RWPE2 (cell line): ENCODE data around the gene SERP1.

Experiments
- ATAC-seq: fragments of 200-7000 bp; cut with Tn5 transposase; 3 replicates; pipeline ENCODE4 v1.9.1; 2021; ENCODE audit warnings: low read depth
- DNase-seq: peaks from one replicate; pipeline ENCODE4 v3.0.0-alpha.2; 2020; ENCODE audit warnings: low spot score
- H3K27ac ChIP-seq: fragments of 450-650 bp; 2 replicates; pipeline ENCODE4 v1.5.1; 2017; ENCODE audit warnings: mild to moderate bottlenecking; ENCODE audit not compliant: poor library complexity, severe bottlenecking
- H3K27me3 ChIP-seq: fragments of 250-450 bp; sonication (Bioruptor Pico); 2 replicates; pipeline ENCODE4 v1.5.1; 2021; ENCODE audit warnings: mild to moderate bottlenecking, moderate library complexity; ENCODE audit not compliant: insufficient read depth, poor library complexity, severe bottlenecking
- H3K36me3 ChIP-seq: fragments of 250-450 bp; sonication (Bioruptor Pico); 2 replicates; pipeline ENCODE4 v1.5.1; 2020; ENCODE audit warnings: low read depth, mild to moderate bottlenecking, moderate library complexity
- H3K4me1 ChIP-seq: fragments of 250-450 bp; sonication (Bioruptor Pico); 2 replicates; pipeline ENCODE4 v1.5.1; 2021; ENCODE audit warnings: mild to moderate bottlenecking, moderate library complexity; ENCODE audit not compliant: insufficient read depth, poor library complexity, severe bottlenecking
- H3K4me3 ChIP-seq: fragments of 250-450 bp; sonication (Bioruptor Pico); 2 replicates; pipeline ENCODE4 v1.5.1; 2021; ENCODE audit warnings: mild to moderate bottlenecking, moderate library complexity; ENCODE audit not compliant: severe bottlenecking
- H3K9me3 ChIP-seq: fragments of 250-450 bp; sonication (Bioruptor Pico); 2 replicates; pipeline ENCODE4 v1.5.1; 2021; ENCODE audit warnings: mild to moderate bottlenecking, moderate library complexity; ENCODE audit not compliant: severe bottlenecking
- CTCF ChIP-seq: fragments of 450-650 bp; IDR thresholded peaks from one replicate; pipeline ENCODE4 v1.5.1; 2017; ENCODE audit warnings: mild to moderate bottlenecking, moderate library complexity; ENCODE audit not compliant: poor library complexity, severe bottlenecking

The SERP1 gene

GRCh38 chr3:150546226-150547044 lies at the start of gene SERP1, which contains the start of gene EIF2A:
SERP1 (minus strand) TSS chr3:150546496; CDS start chr3:150546135, 361 bp downstream.
EIF2A (plus strand) TSS chr3:150546787; CDS start chr3:150546803, 16 bp downstream.
- peaks cover 68% of the 10 kb centered on the region for H3K36me3 ChIP-seq
- DNase-seq (peak; percentile 98), ATAC-seq (peak; percentile 93)
- H3K27ac ChIP-seq: peak within 1 kb of the TSS; percentile 71
- peak within 1 kb of the TSS; percentile 83 for H3K4me3 ChIP-seq
- no peaks in the 10 kb centered on the region for H3K9me3 ChIP-seq
- no peak for TF ChIP-seq CTCF
- no peaks in the 10 kb centered on the region for H3K27me3 ChIP-seq
- H3K4me1 ChIP-seq: peaks cover 13% of the 10 kb centered on the region

GRCh38 chr3:150594150-150594549 lies 47.9 kb upstream of the SERP1 start:
- DNase-seq: no peak
- Histone ChIP-seq H3K4me1 (peaks cover 15% of the 10 kb centered on the region), H3K27ac (no peak overlapping the region), H3K4me3 (no peak overlapping the region), H3K27me3 (no peaks in the 10 kb centered on the region), H3K9me3 (no peaks in the 10 kb centered on the region), H3K36me3 (peaks cover 27% of the 10 kb centered on the region)
- TF ChIP-seq CTCF: no peak
- ATAC-seq: no peak

- Histone ChIP-seq H3K4me3 (no peak overlapping the region), H3K9me3 (no peaks in the 10 kb centered on the region), H3K27ac (no peak overlapping the region), H3K4me1 (no peaks in the 10 kb centered on the region), H3K27me3 (no peaks in the 10 kb centered on the region), H3K36me3 (peaks cover 29% of the 10 kb centered on the region)
- TF ChIP-seq CTCF: no peak
- DNase-seq (no peak), ATAC-seq (peak; percentile 28; the same call in 1 of the 3 replicates)
Measured at GRCh38 chr3:150589759-150590158, 43.5 kb upstream of the SERP1 start.

GRCh38 chr3:150588027-150588830 lies 41.9 kb upstream of the SERP1 start:
- H3K4me1 ChIP-seq: no peaks in the 10 kb centered on the region
- H3K27ac ChIP-seq: no peak overlapping the region

More at GRCh38 chr3:150588027-150588830, 41.9 kb upstream of the SERP1 start:
- ATAC-seq: peak; percentile 23; the same call in 1 of the 3 replicates
- Histone ChIP-seq H3K27me3 (no peaks in the 10 kb centered on the region), H3K36me3 (peaks cover 44% of the 10 kb centered on the region), H3K4me3 (no peak overlapping the region), H3K9me3 (no peaks in the 10 kb centered on the region)
- no peak for DNase-seq
- TF ChIP-seq CTCF: no peak
